ENCODE data around the gene CD2BP2. TPM values are rescaled to one million over a fixed set of nuclear protein-coding genes. Genes with fewer than 3 reads are reported as not detected.

CD2BP2 gene
- total and polyA plus RNA-seq, 2 of the 13 experiments (the other 11 are each of a cell fraction or from before 2014, with no cell fraction given) = 24.9 to 54.6 TPM

DNA sequence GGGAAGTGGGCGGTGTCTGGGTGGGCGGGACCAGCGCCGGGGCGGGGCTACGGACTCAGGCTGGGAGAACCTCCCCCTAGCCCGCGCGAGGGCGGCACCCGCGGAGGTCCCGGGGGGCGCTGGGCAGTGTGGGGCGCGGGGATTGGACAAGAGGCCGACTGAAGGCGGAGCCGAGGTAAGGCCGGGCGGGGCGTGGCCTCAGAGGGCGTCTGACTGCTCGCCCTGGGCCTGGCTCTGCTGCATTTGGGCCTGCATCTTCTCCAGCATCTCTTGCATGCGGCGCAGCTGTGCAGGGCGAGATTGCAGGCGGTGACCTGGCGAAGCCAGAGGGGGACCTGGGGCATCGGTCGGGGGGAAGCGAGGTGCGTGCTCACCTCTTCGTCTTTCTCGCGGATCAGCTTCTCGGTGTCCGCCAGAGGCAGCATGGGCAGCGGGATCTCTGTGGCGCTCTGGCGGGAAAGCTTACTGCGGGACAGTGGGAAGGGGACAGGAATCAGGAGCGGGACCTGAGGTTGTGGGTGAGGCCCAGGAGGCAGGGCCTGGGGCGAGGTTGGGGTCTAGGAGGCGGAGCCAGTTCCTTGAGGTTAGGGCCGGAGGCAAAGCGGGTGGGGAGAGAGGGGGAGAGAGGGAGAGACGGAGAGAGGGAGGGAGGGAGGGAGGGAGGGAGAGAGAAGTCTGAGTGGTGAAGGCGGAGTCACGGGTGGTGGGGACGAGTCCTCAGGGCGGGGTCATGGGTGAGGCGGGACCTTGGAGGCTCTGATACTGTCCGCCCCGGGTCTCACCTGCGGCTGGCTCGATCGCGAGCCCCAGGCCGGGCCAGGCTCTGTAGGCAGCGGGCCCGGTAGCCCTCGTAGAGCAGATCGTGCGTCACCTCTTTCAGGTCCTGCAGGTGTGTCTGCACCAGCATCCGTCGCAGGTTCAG is 23.4 kb upstream of the CD2BP2 start (continued):
- TF ChIP-seq, protein P1, sequence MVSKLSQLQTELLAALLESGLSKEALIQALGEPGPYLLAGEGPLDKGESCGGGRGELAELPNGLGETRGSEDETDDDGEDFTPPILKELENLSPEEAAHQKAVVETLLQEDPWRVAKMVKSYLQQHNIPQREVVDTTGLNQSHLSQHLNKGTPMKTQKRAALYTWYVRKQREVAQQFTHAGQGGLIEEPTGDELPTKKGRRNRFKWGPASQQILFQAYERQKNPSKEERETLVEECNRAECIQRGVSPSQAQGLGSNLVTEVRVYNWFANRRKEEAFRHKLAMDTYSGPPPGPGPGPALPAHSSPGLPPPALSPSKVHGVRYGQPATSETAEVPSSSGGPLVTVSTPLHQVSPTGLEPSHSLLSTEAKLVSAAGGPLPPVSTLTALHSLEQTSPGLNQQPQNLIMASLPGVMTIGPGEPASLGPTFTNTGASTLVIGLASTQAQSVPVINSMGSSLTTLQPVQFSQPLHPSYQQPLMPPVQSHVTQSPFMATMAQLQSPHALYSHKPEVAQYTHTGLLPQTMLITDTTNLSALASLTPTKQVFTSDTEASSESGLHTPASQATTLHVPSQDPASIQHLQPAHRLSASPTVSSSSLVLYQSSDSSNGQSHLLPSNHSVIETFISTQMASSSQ (IDR thresholded peaks at IDR 0.05; ENCODE audit: low read depth) = no peak
- TF ChIP-seq, protein P1 (CRISPR knock-in tag; IDR thresholded peaks at IDR 0.05; ENCODE audit: borderline replicate concordance) = peak; percentile 78
- TF ChIP-seq ZNF629 (CRISPR knock-in tag; conservative IDR thresholded peaks at IDR 0.05) = no peak
- no peak for TF ChIP-seq GABPA (IDR thresholded peaks at IDR 0.05; ENCODE audit: low read depth, low read length)
- no peak for TF ChIP-seq GABPA (CRISPR knock-in tag; IDR thresholded peaks at IDR 0.05; ENCODE audit: low read depth)
- TF ChIP-seq, protein P2, sequence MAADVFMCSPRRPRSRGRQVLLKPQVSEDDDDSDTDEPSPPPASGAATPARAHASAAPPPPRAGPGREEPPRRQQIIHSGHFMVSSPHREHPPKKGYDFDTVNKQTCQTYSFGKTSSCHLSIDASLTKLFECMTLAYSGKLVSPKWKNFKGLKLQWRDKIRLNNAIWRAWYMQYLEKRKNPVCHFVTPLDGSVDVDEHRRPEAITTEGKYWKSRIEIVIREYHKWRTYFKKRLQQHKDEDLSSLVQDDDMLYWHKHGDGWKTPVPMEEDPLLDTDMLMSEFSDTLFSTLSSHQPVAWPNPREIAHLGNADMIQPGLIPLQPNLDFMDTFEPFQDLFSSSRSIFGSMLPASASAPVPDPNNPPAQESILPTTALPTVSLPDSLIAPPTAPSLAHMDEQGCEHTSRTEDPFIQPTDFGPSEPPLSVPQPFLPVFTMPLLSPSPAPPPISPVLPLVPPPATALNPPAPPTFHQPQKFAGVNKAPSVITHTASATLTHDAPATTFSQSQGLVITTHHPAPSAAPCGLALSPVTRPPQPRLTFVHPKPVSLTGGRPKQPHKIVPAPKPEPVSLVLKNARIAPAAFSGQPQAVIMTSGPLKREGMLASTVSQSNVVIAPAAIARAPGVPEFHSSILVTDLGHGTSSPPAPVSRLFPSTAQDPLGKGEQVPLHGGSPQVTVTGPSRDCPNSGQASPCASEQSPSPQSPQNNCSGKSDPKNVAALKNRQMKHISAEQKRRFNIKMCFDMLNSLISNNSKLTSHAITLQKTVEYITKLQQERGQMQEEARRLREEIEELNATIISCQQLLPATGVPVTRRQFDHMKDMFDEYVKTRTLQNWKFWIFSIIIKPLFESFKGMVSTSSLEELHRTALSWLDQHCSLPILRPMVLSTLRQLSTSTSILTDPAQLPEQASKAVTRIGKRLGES (CRISPR knock-in tag; IDR thresholded peaks at IDR 0.05; ENCODE audit: borderline replicate concordance) = 0 out of 2 replicates have a peak, but pooled peaks have one; percentile 21
- TF ChIP-seq, protein P3, sequence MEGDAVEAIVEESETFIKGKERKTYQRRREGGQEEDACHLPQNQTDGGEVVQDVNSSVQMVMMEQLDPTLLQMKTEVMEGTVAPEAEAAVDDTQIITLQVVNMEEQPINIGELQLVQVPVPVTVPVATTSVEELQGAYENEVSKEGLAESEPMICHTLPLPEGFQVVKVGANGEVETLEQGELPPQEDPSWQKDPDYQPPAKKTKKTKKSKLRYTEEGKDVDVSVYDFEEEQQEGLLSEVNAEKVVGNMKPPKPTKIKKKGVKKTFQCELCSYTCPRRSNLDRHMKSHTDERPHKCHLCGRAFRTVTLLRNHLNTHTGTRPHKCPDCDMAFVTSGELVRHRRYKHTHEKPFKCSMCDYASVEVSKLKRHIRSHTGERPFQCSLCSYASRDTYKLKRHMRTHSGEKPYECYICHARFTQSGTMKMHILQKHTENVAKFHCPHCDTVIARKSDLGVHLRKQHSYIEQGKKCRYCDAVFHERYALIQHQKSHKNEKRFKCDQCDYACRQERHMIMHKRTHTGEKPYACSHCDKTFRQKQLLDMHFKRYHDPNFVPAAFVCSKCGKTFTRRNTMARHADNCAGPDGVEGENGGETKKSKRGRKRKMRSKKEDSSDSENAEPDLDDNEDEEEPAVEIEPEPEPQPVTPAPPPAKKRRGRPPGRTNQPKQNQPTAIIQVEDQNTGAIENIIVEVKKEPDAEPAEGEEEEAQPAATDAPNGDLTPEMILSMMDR (CRISPR knock-in tag; IDR thresholded peaks at IDR 0.05) = peak; percentile 53
- peak; percentile 41; the same call in 1 of the 2 replicates for TF ChIP-seq MED1 (CRISPR knock-in tag; IDR thresholded peaks at IDR 0.05)
- no peak for TF ChIP-seq HMGA1 (CRISPR knock-in tag; conservative IDR thresholded peaks at IDR 0.05)
- TF ChIP-seq KMT2A (CRISPR knock-in tag; IDR thresholded peaks at IDR 0.05) = peak; percentile 20
- TF ChIP-seq ZNF607 (CRISPR knock-in tag; IDR thresholded peaks at IDR 0.05; ENCODE audit: borderline replicate concordance) = peak; percentile 70; the same call in 1 of the 2 replicates
- no peak for TF ChIP-seq SUZ12 (IDR thresholded peaks at IDR 0.05; ENCODE audit: low read depth, low read length)
- 0 out of 2 replicates have a peak, but pooled peaks have one; percentile 27 for TF ChIP-seq RXRB (CRISPR knock-in tag; IDR thresholded peaks at IDR 0.05; ENCODE audit: borderline replicate concordance)
- TF ChIP-seq MTF2 (CRISPR knock-in tag; IDR thresholded peaks at IDR 0.05; ENCODE audit: borderline replicate concordance) = peak; percentile 76; the same call in 1 of the 2 replicates
- TF ChIP-seq ZNF605 (CRISPR knock-in tag; IDR thresholded peaks at IDR 0.05) = peak; percentile 89
- peak in 1 of 2 experiments; percentile 74; a peak in 2 of 4 replicates for TF ChIP-seq KLF16 (CRISPR knock-in tag; IDR thresholded peaks at IDR 0.05)
- peak; percentile 85; the same call in 1 of the 2 replicates for TF ChIP-seq ZNF660 (CRISPR knock-in tag; IDR thresholded peaks at IDR 0.05; ENCODE audit: borderline replicate concordance, low read depth)
- TF ChIP-seq, protein P4, sequence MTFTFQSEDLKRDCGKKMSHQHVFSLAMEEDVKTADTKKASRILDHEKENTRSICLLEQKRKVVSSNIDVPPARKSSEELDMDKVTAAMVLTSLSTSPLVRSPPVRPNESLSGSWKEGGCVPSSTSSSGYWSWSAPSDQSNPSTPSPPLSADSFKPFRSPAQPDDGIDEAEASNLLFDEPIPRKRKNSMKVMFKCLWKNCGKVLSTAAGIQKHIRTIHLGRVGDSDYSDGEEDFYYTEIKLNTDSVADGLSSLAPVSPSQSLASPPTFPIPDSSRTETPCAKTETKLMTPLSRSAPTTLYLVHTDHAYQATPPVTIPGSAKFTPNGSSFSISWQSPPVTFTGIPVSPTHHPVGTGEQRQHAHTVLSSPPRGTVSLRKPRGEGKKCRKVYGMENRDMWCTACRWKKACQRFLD (CRISPR knock-in tag; IDR thresholded peaks at IDR 0.05; ENCODE audit: borderline replicate concordance) = peak; percentile 87; the same call in 1 of the 2 replicates
